SU-DHL-6 (cell line): Measurements from ENCODE around the gene SPAG9.

Experiments used
- CTCF ChIP-seq: fragments of 200-600 bp; sonication (generic); IDR thresholded peaks from one replicate; pipeline ENCODE4 v1.5.1; 2017; ENCODE audit warnings: antibody characterized with exemption, mild to moderate bottlenecking, low read length, moderate library complexity; ENCODE audit not compliant: insufficient read depth, poor library complexity, severe bottlenecking
- EZH2phosphoT487 ChIP-seq: fragments of 200-600 bp; sonication (generic), shearing (Covaris generic); conservative IDR thresholded peaks from 2 replicates; pipeline ENCODE4 v1.6.1; 2018; ENCODE audit warnings: mild to moderate bottlenecking, antibody characterized with exemption, low read length, moderate library complexity, mixed read lengths

- TF ChIP-seq EZH2phosphoT487: no peak
- TF ChIP-seq CTCF: no peak
These were observed 192.0 kb downstream of the SPAG9 start for GRCh38 chr17:50928646-50929045.
